K562 (cell line): Measurements from ENCODE around the gene RASAL3. TPM values are rescaled to one million over a fixed set of nuclear protein-coding genes. Genes with fewer than 3 reads are reported as not detected.

ENCODE experiments used
- ATAC-seq: fragments of 200-7000 bp; cut with Tn5 transposase; 3 replicates; pipeline ENCODE4 v1.9.1; 2020; ENCODE audit warnings: moderate library complexity
- BruUV-seq: library from RNA; stranded (reverse); fragments of 400-500 nt; replicated peaks from 2 replicates; lab custom pipeline; 2021; lab: Mats Ljungman, UMichigan
- CTCF ChIA-PET: fragments of 300-600 bp; formaldehyde crosslinking; extraction: SDS; loops from one replicate; lab custom pipeline; 2021; ENCODE audit warnings: low intra/inter-chr PET ratio; lab: Yijun Ruan, JAX
- POLR2A ChIA-PET: fragments of 300-600, 350-650 bp; sonication (Branson Sonifier 250); formaldehyde crosslinking; extraction: SDS; loops from one replicate; lab custom pipeline; 2021; ENCODE audit warnings: antibody characterized with exemption, inconsistent platforms; lab: Yijun Ruan, JAX
- DNase-seq, 4 experiments: peaks; one replicate each; pipeline versions ENCODE4 v3.0.0 to v3.0.0-alpha.2; 2011 to 2018; ENCODE audit warnings: low spot score in 3 of 4, mixed read lengths in 3 of 4; ENCODE audit errors: extremely low read depth in 1 of 4
- FAIRE-seq: peaks from 2 replicates; lab custom pipeline; 2011; peaks lifted over from hg19 to GRCh38; lab: Jason Lieb, UNC
- H2AFZ ChIP-seq: 2 replicates; pipeline ENCODE4 v1.6.0; 2011; ENCODE audit warnings: low read depth, low read length, control low read depth, inconsistent platforms
- H3K27ac ChIP-seq: fragments of 200-600 bp; 3 replicates; pipeline ENCODE4 v1.8.0; 2011; ENCODE audit warnings: low read depth, mild to moderate bottlenecking, control low read depth, inconsistent platforms, low read length, moderate library complexity, mixed read lengths; ENCODE audit errors: extremely low read depth
- H3K27me3 ChIP-seq, 2 experiments: fragments of 300-600 bp in 1 of 2; 2 replicates in 1 of 2; 3 replicates in 1 of 2; pipeline versions ENCODE4 v1.6.0 to v1.8.0; 2011; ENCODE audit warnings: inconsistent platforms in 2 of 2, low read length in 2 of 2, mild to moderate bottlenecking in 1 of 2, mixed read lengths in 1 of 2, moderate library complexity in 1 of 2; ENCODE audit not compliant: control insufficient read depth in 2 of 2, insufficient read depth in 2 of 2
- H3K36me3 ChIP-seq: fragments of 300-600 bp; 3 replicates; pipeline ENCODE4 v1.8.0; 2011; ENCODE audit warnings: mild to moderate bottlenecking, low read length, inconsistent platforms; ENCODE audit not compliant: control insufficient read depth, insufficient read depth
- H3K4me1 ChIP-seq, 2 experiments: fragments of 200-600 bp in 1 of 2; replicated peaks in 1 of 2; 2 replicates in 1 of 2; 3 replicates in 1 of 2; pipeline versions ENCODE4 v1.5.1 to v1.8.0; 2011; ENCODE audit warnings: inconsistent platforms in 2 of 2, low read length in 2 of 2, mild to moderate bottlenecking in 1 of 2, mixed read lengths in 1 of 2, moderate library complexity in 1 of 2; ENCODE audit not compliant: control insufficient read depth in 2 of 2, insufficient read depth in 2 of 2
- H3K4me2 ChIP-seq: 2 replicates; pipeline ENCODE4 v1.6.1; 2011; ENCODE audit warnings: low read length, control low read depth, inconsistent platforms, mixed read lengths; ENCODE audit not compliant: insufficient read depth
- H3K4me3 ChIP-seq: fragments of 200-600 bp; sonication (generic), shearing (Covaris generic); 2 replicates; pipeline ENCODE4 v1.5.1; 2016; ENCODE audit warnings: control low read depth, inconsistent platforms
- H3K79me2 ChIP-seq: fragments of 200-600 bp; 3 replicates; pipeline ENCODE4 v1.8.0; 2011; ENCODE audit warnings: low read length, inconsistent platforms; ENCODE audit not compliant: control insufficient read depth, insufficient read depth
- H3K9ac ChIP-seq, 2 experiments: 2 replicates each; pipeline versions ENCODE4 v1.6.0 to v1.6.1; 2011; ENCODE audit warnings: low read depth in 2 of 2, low read length in 2 of 2, control low read depth in 1 of 2, inconsistent platforms in 1 of 2, mild to moderate bottlenecking in 1 of 2, mixed read lengths in 1 of 2; ENCODE audit not compliant: insufficient read depth in 1 of 2
- H3K9me1 ChIP-seq: one replicate; pipeline ENCODE4 v1.6.0; 2011; ENCODE audit warnings: inconsistent platforms, mild to moderate bottlenecking, low read length, moderate library complexity; ENCODE audit not compliant: control insufficient read depth, insufficient read depth
- H3K9me3 ChIP-seq: replicated peaks from 2 replicates; pipeline ENCODE4 v1.5.1; 2011; ENCODE audit warnings: low read depth, low read length, inconsistent platforms; ENCODE audit not compliant: control insufficient read depth, insufficient read depth
- H4K20me1 ChIP-seq: replicated peaks from 2 replicates; pipeline ENCODE4 v1.6.1; 2011; ENCODE audit warnings: low read length, inconsistent platforms, mixed read lengths; ENCODE audit not compliant: control insufficient read depth, insufficient read depth
- C11orf30 ChIP-seq: fragments of 450-650 bp; IDR thresholded peaks from 2 replicates; pipeline ENCODE4 v1.6.1; 2016; ENCODE audit warnings: low read depth, mild to moderate bottlenecking
- EGR1 ChIP-seq: fragments of 450-650 bp; conservative IDR thresholded peaks from 2 replicates; pipeline ENCODE4 v1.6.1; 2017; ENCODE audit warnings: mild to moderate bottlenecking
- POLR2A ChIP-seq: fragments of 450-650 bp; conservative IDR thresholded peaks from 2 replicates; pipeline ENCODE4 v1.6.1; 2016
- WGBS: fragments of 100-300 bp; shearing (Covaris generic); methylation state at CpG from one replicate; pipeline ENCODE4 v1.1.6; 2016; ENCODE audit warnings: low coverage, mixed read lengths; ENCODE audit not compliant: insufficient coverage; ENCODE audit errors: missing lambda C conversion rate; 5-methylcytosine and 5-hydroxymethylcytosine counted together
- in situ Hi-C: fragments of 300-500 bp; cut with MboI; formaldehyde crosslinking; loops from 4 replicates; pipeline ENCODE4 v1.15.0; 2018; ENCODE audit warnings: inconsistent platforms, mixed read lengths
- intact Hi-C: fragments of 100-400 bp; cut with micrococcal nuclease; formaldehyde crosslinking; loops from 2 replicates; pipeline ENCODE4 v1.14.2; 2022
- polyA plus RNA-seq, 8 experiments: library from polyadenylated mRNA; depleted of rRNA in 4 of 8; stranded (reverse) in 5 of 8; unstranded in 3 of 8; fragments of >200 nt; fragmentation: Nextera tagmentation in 2 of 8; fragmentation: Illumina TruSeq in 1 of 8; extraction: Ambion mirVana in 2 of 8; extraction: Trizol in 1 of 8; gene quantifications; 2 replicates each; pipeline versions ENCODE4 v1.2.1 to v1.2.3, GENCODE V29; 2011 to 2014; ENCODE audit warnings: inconsistent platforms in 1 of 8, missing spikeins in 1 of 8
- total RNA-seq, 7 experiments: library from RNA; depleted of rRNA in 6 of 7; stranded (reverse); fragments of >200 nt in 6 of 7; fragmentation: Illumina TruSeq in 2 of 7; extraction: Trizol in 2 of 7; gene quantifications; 2 replicates each; pipeline versions ENCODE4 v1.2.1 to v1.2.3, GENCODE V29; 2011 to 2021; ENCODE audit warnings: low replicate concordance in 1 of 7
- TF ChIP-seq, protein P1 (sequence below), 2 experiments: fragments of 450-650 bp in 1 of 2; sonication (generic) in 1 of 2; formaldehyde crosslinking in 1 of 2; IDR thresholded peaks in 1 of 2; conservative IDR thresholded peaks in 1 of 2; 2 replicates each; pipeline versions ENCODE4 v1.6.1 to v1.8.1; 2016 to 2023; ENCODE audit warnings: mild to moderate bottlenecking in 2 of 2, moderate library complexity in 2 of 2, inconsistent platforms in 1 of 2, missing genetic modification reagents in 1 of 2
- TF ChIP-seq, protein P2 (sequence below): sonication (generic); formaldehyde crosslinking; IDR thresholded peaks from 2 replicates; pipeline ENCODE4 v1.8.1; 2023; ENCODE audit warnings: mild to moderate bottlenecking, missing genetic modification reagents

The RASAL3 gene
- total and polyA plus RNA-seq, 9 of the 15 experiments (the other 6 are each of a cell fraction or from before 2014, with no cell fraction given): 0.07 to 0.44 TPM; not detected in 7

DNA sequence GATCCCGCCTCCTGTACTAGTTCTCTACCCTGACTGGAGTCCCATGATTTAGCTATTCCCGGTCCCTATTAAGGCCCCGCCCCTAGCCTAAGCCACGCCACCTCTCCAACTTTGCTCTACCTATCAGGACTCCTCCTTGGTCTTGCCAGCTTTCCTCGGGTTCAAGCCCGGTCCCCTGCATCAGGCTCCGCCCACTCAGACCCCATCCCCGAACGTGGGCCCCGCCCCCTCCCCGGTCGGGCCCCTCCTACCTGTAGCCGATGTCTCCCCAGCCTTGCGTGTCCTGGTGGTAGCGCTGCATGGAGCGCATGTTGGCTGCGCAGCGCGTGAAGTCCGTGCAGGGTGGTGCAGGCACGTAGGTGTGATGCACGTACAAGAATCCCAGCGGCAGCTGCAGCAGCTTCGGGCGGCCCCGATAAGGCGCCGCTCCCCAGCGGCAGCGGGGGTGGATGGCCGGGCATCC lies 7.3 kb upstream of the RASAL3 start:
- no peaks in the 10 kb centered on the region for H3K9me1 ChIP-seq
- no peak overlapping the region for H2AFZ ChIP-seq
- H3K27ac ChIP-seq: no peak overlapping the region
- in situ Hi-C loops (no loop called here), intact Hi-C loops (no loop called here)
- H4K20me1 ChIP-seq: no peaks in the 10 kb centered on the region; the same call in 1 of the 2 replicates
- peaks cover 7 to 30% of the 10 kb centered on the region in 2 experiments; a peak in 4 of 5 replicates for H3K27me3 ChIP-seq
- TF ChIP-seq C11orf30 (no peak), POLR2A (no peak), EGR1 (peak; percentile 36; the same call in 1 of the 2 replicates)
- TF ChIP-seq, protein P1, sequence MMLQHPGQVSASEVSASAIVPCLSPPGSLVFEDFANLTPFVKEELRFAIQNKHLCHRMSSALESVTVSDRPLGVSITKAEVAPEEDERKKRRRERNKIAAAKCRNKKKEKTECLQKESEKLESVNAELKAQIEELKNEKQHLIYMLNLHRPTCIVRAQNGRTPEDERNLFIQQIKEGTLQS (IDR thresholded peaks at IDR 0.05): no peak
- TF ChIP-seq, protein P1 (CRISPR knock-in tag; conservative IDR thresholded peaks at IDR 0.05): no peak
- TF ChIP-seq, protein P2, sequence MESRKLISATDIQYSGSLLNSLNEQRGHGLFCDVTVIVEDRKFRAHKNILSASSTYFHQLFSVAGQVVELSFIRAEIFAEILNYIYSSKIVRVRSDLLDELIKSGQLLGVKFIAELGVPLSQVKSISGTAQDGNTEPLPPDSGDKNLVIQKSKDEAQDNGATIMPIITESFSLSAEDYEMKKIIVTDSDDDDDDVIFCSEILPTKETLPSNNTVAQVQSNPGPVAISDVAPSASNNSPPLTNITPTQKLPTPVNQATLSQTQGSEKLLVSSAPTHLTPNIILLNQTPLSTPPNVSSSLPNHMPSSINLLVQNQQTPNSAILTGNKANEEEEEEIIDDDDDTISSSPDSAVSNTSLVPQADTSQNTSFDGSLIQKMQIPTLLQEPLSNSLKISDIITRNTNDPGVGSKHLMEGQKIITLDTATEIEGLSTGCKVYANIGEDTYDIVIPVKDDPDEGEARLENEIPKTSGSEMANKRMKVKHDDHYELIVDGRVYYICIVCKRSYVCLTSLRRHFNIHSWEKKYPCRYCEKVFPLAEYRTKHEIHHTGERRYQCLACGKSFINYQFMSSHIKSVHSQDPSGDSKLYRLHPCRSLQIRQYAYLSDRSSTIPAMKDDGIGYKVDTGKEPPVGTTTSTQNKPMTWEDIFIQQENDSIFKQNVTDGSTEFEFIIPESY: peak; percentile 93
- no peaks in the 10 kb centered on the region for H3K36me3 ChIP-seq
- POLR2A ChIA-PET: no interaction called here
- CTCF ChIA-PET: no interaction called here
- H3K79me2 ChIP-seq: no peaks in the 10 kb centered on the region
- no peak for FAIRE-seq
- ATAC-seq: peak; percentile 35
- H3K4me3 ChIP-seq: no peak overlapping the region
- WGBS: 27% methylated on average over 24 of the region's 31 CpGs
- no TSS peak for BruUV-seq
- H3K9me3 ChIP-seq: no peaks in the 10 kb centered on the region
- no peak overlapping the region for H3K4me2 ChIP-seq
- H3K9ac ChIP-seq: no peak overlapping the region
- peaks cover 0 to 16% of the 10 kb centered on the region in 2 experiments; a peak in 3 of 5 replicates for H3K4me1 ChIP-seq
- peak in 2 of 4 experiments; percentile 38 to 52 for DNase-seq
